Measurements from ENCODE around the gene CFAP61.

Gene CFAP61

GRCh38 chr20:20196610-20197009 is 144.3 kb downstream of the CFAP61 start:
- H3K27ac ChIP-seq (ENCODE audit: poor library complexity, severe bottlenecking) = no peak overlapping the region
- H3K9me3 ChIP-seq (ENCODE audit: severe bottlenecking) = no peaks in the 10 kb centered on the region
- no peaks in the 10 kb centered on the region for H3K4me1 ChIP-seq (ENCODE audit: insufficient read depth, poor library complexity, severe bottlenecking)
- H3K4me3 ChIP-seq (ENCODE audit: severe bottlenecking) = no peak overlapping the region
- no peak for TF ChIP-seq CTCF (IDR thresholded peaks at IDR 0.05; ENCODE audit: poor library complexity, severe bottlenecking)
- no peaks in the 10 kb centered on the region for H3K36me3 ChIP-seq (ENCODE audit: low read depth)
- peaks cover 7% of the 10 kb centered on the region for H3K27me3 ChIP-seq (ENCODE audit: insufficient read depth, poor library complexity, severe bottlenecking)
- no peak for DNase-seq (ENCODE audit: low spot score)
- no peak for ATAC-seq (ENCODE audit: low read depth)

GRCh38 chr20:20198011-20198410 is 145.7 kb downstream of the CFAP61 start:
- DNase-seq (ENCODE audit: low spot score) = no peak
- H3K4me1 ChIP-seq (ENCODE audit: insufficient read depth, poor library complexity, severe bottlenecking) = no peaks in the 10 kb centered on the region
- ATAC-seq (ENCODE audit: low read depth) = no peak
- no peak for TF ChIP-seq CTCF (IDR thresholded peaks at IDR 0.05; ENCODE audit: poor library complexity, severe bottlenecking)
- H3K4me3 ChIP-seq (ENCODE audit: severe bottlenecking) = no peak overlapping the region
- H3K27ac ChIP-seq (ENCODE audit: poor library complexity, severe bottlenecking) = no peak overlapping the region
- no peaks in the 10 kb centered on the region for H3K36me3 ChIP-seq (ENCODE audit: low read depth)
- H3K9me3 ChIP-seq (ENCODE audit: severe bottlenecking) = no peaks in the 10 kb centered on the region
- peaks cover 7% of the 10 kb centered on the region for H3K27me3 ChIP-seq (ENCODE audit: insufficient read depth, poor library complexity, severe bottlenecking)

- ATAC-seq (ENCODE audit: low read depth) (no peak), DNase-seq (ENCODE audit: low spot score) (no peak)
- H3K4me3 ChIP-seq (ENCODE audit: severe bottlenecking) = no peak overlapping the region
- no peaks in the 10 kb centered on the region for H3K4me1 ChIP-seq (ENCODE audit: insufficient read depth, poor library complexity, severe bottlenecking)
- H3K9me3 ChIP-seq (ENCODE audit: severe bottlenecking) = no peaks in the 10 kb centered on the region
- no peak overlapping the region for H3K27ac ChIP-seq (ENCODE audit: poor library complexity, severe bottlenecking)
- TF ChIP-seq CTCF (IDR thresholded peaks at IDR 0.05; ENCODE audit: poor library complexity, severe bottlenecking) = no peak
- no peaks in the 10 kb centered on the region for H3K36me3 ChIP-seq (ENCODE audit: low read depth)
- H3K27me3 ChIP-seq (ENCODE audit: insufficient read depth, poor library complexity, severe bottlenecking) = peaks cover 7% of the 10 kb centered on the region
These were observed 147.2 kb downstream of the CFAP61 start for GRCh38 chr20:20199361-20200160.

GRCh38 chr20:20201124-20201523 is 148.8 kb downstream of the CFAP61 start:
- no peak for TF ChIP-seq CTCF (IDR thresholded peaks at IDR 0.05; ENCODE audit: poor library complexity, severe bottlenecking)
- Histone ChIP-seq H3K36me3 (ENCODE audit: low read depth) (no peaks in the 10 kb centered on the region), H3K4me3 (ENCODE audit: severe bottlenecking) (no peak overlapping the region), H3K27ac (ENCODE audit: poor library complexity, severe bottlenecking) (no peak overlapping the region), H3K27me3 (ENCODE audit: insufficient read depth, poor library complexity, severe bottlenecking) (peaks cover 7% of the 10 kb centered on the region), H3K4me1 (ENCODE audit: insufficient read depth, poor library complexity, severe bottlenecking) (no peaks in the 10 kb centered on the region), H3K9me3 (ENCODE audit: severe bottlenecking) (no peaks in the 10 kb centered on the region)
- ATAC-seq (ENCODE audit: low read depth) (no peak), DNase-seq (ENCODE audit: low spot score) (no peak)

GRCh38 chr20:20201639-20202038 is 149.3 kb downstream of the CFAP61 start:
- ATAC-seq (ENCODE audit: low read depth) (no peak), DNase-seq (ENCODE audit: low spot score) (no peak)
- Histone ChIP-seq H3K4me3 (ENCODE audit: severe bottlenecking) (no peak overlapping the region), H3K27ac (ENCODE audit: poor library complexity, severe bottlenecking) (no peak overlapping the region), H3K4me1 (ENCODE audit: insufficient read depth, poor library complexity, severe bottlenecking) (no peaks in the 10 kb centered on the region), H3K36me3 (ENCODE audit: low read depth) (no peaks in the 10 kb centered on the region), H3K9me3 (ENCODE audit: severe bottlenecking) (no peaks in the 10 kb centered on the region), H3K27me3 (ENCODE audit: insufficient read depth, poor library complexity, severe bottlenecking) (peaks cover 7% of the 10 kb centered on the region)
- no peak for TF ChIP-seq CTCF (IDR thresholded peaks at IDR 0.05; ENCODE audit: poor library complexity, severe bottlenecking)
